ENCODE data around the gene EIF4G3. TPM values are rescaled to one million over a fixed set of nuclear protein-coding genes. Genes with fewer than 3 reads are reported as not detected.
"Not testable (repeated sequence)": the region's sequence is repeated elsewhere in the genome, so short reads cannot be mapped to it uniquely, and the experiment has no call there.

The EIF4G3 gene
- 25.1 and 25.7 TPM in 2 replicates for total RNA-seq (2014; rRNA removed; shearing (Covaris generic))
- polyA plus RNA-seq (2015; cell fraction: cytosol; rRNA removed) = 23.2 and 33.6 TPM in 2 replicates
- 38.0 and 57.1 TPM in 2 replicates for polyA plus RNA-seq (2015; cell fraction: nucleus; rRNA removed)

DNA sequence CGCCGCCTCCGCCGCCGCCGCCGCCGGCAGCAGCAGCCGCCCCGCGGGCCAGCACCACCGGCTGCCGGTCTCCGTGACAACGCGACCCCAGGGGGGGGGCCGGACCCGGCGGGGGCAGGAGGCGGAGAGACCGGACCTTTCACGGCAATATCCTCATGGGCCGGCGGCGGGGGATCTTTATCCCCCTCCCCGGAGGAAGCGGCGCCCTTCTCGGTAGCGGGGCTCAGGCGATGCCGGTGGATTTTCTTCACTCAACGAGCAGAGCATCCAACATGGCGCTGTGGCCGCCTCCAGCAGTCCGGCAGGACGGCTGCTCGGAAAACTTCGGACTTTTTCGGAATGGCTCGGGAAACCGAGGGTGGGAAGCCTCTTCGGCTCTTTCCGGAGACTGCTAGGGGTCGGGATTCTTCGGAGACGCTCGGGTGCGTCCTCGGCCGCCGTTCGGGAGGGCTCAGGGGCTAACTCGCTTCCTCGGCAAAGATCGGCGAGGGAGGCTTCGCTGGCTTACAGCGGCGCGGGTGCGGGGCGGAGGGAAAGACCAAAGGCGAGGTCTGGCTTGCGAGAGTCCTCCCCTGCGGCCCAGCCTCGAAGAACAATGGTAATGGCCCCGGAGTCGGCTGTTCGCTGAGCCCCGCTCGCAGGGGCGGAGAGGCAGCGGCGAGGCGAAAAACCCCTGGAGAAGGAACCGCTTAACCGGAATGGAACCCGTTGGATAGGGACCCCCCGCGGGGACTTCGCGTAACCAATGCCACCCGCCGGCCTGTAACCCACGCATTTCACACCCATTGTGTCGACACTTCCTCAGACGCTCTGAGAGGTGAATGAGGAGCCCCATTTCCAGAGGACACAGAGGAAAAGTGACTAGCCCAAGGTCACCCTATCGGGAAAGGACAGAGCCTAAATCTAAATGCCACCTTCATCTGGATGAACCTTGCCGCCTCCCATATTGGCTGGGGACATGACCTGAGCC is at the start of gene EIF4G3:
EIF4G3 (minus strand) TSS at position 312 of the 970 bp plus-strand sequence. CDS start 174,155 bp downstream, outside the sequence.
- peak; percentile 97 for DNase-seq (ENCODE audit: low read depth, low spot score)
- in situ Hi-C loops (cut with HindIII; ENCODE audit: low pct_unique_long_range_greater_than_20kb, low sequenced_read_pairs) = no loop called here

DNA sequence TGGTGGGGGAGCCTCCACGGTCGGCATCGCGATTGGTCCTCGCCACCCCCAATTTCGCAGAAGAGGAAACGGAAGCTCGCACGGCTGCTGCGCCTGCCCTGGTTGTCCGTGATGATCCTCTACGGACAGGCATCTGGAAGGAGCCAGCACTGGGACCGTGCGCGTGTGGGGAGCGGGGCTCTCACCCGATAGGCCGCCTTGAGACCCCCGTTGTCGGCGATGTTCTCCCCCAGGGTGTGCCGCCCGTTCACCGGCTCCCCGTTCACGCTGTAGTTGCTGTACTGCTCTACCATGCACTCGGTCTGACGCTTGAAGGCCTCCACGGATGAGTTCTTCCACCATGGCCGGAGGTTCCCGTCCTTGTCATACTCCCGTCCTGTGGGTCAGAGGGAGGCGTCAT is 48.4 kb upstream of the EIF4G3 start:
- in situ Hi-C loops (cut with HindIII; ENCODE audit: low pct_unique_long_range_greater_than_20kb, low sequenced_read_pairs) = no loop called here
- DNase-seq (ENCODE audit: low read depth, low spot score) = no peak

- in situ Hi-C loops (cut with HindIII; ENCODE audit: low pct_unique_long_range_greater_than_20kb, low sequenced_read_pairs) = no loop called here
- DNase-seq (ENCODE audit: low read depth, low spot score) = no peak
Observed at GRCh38 chr1:21220815-21221214, 44.1 kb upstream of the EIF4G3 start.

DNA sequence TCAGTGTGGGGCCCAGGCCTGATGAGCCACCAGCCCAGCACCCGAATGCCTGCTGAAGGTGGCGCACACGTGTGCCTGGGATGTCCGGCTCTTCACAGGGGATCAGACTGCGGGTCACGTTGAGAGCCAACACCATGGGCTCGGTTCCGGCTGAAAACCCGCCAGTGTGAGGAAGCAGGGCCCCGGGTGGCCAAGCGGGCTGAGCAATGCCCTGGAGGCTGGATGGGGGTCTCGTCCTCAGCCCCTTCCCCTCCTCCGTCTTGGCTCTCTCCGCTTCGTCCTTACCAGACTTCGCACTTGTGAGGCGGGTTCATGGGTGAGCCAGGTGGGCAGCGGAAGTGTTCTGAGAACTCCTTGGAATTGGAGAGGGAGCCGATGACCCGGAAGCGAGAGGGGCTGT is 43.0 kb upstream of the EIF4G3 start:
- no peak for DNase-seq (ENCODE audit: low read depth, low spot score)
- in situ Hi-C loops (cut with HindIII; ENCODE audit: low pct_unique_long_range_greater_than_20kb, low sequenced_read_pairs) = no loop called here

DNA sequence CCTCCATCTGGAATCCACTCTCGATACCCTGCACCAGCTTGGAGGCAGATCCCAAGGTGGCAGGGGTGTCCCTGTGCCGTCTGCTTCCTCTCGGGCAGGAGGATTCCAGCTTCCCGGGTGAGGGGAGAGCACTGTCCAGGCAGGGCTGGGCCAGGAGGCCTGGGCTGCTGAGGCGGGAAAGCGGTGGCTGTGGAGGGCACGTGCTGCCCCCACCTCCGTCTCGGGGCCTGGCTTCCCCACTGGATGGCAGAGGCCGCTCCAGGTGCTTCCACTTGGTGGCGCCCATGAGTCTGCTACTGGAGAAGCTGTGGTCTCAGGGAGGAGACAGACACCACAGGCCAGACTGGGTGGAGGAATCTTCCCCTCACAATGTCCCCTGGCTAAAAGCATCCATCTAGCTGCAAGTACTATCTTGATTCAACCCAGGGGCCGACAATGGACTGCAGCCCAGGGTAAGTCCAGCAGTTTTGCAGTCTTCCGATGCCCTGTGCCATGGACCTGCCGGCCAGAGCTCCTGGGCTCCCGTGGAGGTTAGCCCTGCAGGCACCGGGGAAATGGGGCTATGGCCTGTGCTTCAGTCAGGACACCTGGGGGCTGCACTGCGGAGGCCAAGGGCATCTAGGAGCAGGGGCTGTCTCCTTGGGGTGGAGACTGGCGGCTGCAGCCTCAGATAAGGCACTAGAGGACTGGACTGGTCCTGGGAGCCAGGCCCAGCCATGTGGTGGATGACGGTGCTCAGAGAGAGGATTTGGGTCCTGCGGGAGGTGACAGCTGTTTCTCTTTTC is 41.3 kb upstream of the EIF4G3 start:
- peak; percentile 64 for DNase-seq (ENCODE audit: low read depth, low spot score)
- in situ Hi-C loops (cut with HindIII; ENCODE audit: low pct_unique_long_range_greater_than_20kb, low sequenced_read_pairs) = no loop called here

DNA sequence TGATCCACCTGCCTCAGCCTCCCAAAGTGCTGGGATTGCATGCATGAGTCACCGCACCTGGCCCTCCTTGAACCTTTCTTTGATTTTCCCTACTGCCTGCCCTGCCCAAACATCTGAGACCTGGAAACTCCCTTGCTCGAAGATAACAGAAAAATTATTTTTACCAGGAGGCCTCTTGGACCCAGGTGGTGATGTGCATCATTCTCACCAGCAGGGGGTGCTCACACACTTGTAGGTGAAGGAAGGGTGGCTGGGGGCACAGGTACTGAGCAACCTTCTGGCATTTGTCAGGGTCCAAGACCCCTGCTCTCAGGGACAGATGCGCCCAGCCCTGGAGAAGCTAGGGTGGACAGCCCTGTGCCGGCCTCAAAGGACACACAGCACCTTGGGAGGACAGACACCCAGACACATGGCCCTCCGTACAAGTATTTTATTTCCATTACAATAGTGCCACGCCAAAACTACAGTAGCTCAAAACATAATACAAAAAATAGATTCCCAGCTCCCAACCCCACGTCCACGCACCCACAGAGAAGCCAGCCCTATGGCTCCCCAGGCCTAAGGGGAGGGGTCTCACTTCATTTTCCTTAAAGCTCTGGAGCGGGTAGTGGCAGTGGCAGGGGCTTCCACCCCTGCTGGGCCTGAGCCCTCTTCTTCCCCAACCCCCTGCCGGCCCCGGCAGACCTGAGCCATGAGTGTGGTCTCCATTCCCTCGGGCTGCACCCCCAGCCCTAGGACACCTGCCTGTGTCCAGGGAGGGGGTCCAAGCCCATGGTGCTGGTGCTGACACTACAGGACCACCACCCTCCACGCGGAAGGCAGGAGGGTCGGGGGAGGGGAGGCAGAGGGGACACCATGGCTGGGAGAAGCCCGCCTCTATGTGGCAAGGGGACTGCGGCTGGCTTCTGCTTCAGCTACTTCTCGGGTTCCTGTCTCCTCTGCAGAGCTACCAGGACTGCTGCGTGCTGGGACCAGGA is 40.4 kb upstream of the EIF4G3 start:
- in situ Hi-C loops (cut with HindIII; ENCODE audit: low pct_unique_long_range_greater_than_20kb, low sequenced_read_pairs) = no loop called here
- DNase-seq (ENCODE audit: low read depth, low spot score) = peak; percentile 59

- in situ Hi-C loops (cut with HindIII; ENCODE audit: low pct_unique_long_range_greater_than_20kb, low sequenced_read_pairs) = no loop called here
- no peak for DNase-seq (ENCODE audit: low read depth, low spot score)
Observed at GRCh38 chr1:21212126-21212525, 35.4 kb upstream of the EIF4G3 start.

GRCh38 chr1:21208137-21208700 is 31.5 kb upstream of the EIF4G3 start:
- in situ Hi-C loops (cut with HindIII; ENCODE audit: low pct_unique_long_range_greater_than_20kb, low sequenced_read_pairs); DNase-seq (ENCODE audit: low read depth, low spot score): not testable (repeated sequence)

DNA sequence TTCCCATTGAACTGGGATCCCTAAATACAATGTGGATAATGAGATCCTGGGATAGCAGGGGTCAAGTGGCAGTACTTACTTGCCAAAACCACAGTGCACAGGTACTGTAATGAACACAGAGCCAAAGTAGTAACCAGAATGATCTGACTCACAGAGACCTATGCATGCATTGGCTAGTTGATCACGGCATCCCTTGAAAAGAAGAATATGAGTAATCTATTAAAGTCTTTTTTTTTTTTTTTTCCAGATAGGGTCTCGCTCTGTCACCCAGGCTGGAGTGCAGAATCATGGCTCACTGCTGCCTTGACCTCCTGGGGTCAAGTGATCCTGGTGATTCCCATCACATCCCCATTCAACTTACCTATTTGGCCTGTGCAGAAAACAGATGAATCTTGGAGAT is 29.4 kb upstream of the EIF4G3 start:
- DNase-seq (ENCODE audit: low read depth, low spot score) = no peak
- in situ Hi-C loops (cut with HindIII; ENCODE audit: low pct_unique_long_range_greater_than_20kb, low sequenced_read_pairs) = no loop called here

DNA sequence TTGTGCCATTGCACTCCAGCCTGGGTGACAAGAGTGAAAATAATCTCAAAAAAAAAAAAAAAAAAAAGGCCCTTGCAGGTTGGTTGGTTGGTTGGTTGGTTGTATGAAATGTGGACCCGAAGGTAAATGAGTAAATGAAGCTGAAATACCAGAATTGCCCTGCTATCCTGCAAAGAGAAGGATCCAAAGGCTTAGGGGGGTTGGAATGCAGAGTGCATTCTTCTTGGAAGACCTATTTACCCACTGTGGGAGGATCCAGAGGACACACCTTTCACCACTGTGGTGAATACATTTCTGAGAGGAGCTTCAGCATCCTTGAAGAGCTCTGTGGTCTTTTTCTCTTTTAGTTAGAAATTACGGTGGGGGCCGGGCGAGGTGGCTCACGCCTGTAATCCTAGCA is 28.7 kb upstream of the EIF4G3 start:
- DNase-seq (ENCODE audit: low read depth, low spot score) = no peak
- in situ Hi-C loops (cut with HindIII; ENCODE audit: low pct_unique_long_range_greater_than_20kb, low sequenced_read_pairs) = no loop called here

- in situ Hi-C loops (cut with HindIII; ENCODE audit: low pct_unique_long_range_greater_than_20kb, low sequenced_read_pairs) = no loop called here
- no peak for DNase-seq (ENCODE audit: low read depth, low spot score)
Observed at GRCh38 chr1:21201650-21202049, 25.0 kb upstream of the EIF4G3 start.

- in situ Hi-C loops (cut with HindIII; ENCODE audit: low pct_unique_long_range_greater_than_20kb, low sequenced_read_pairs); DNase-seq (ENCODE audit: low read depth, low spot score): not testable (repeated sequence)
Observed at GRCh38 chr1:21201238-21201637, 24.5 kb upstream of the EIF4G3 start.

GRCh38 chr1:21200767-21201166 is 24.1 kb upstream of the EIF4G3 start:
- peak; percentile 24 for DNase-seq (ENCODE audit: low read depth, low spot score)
- in situ Hi-C loops (cut with HindIII; ENCODE audit: low pct_unique_long_range_greater_than_20kb, low sequenced_read_pairs) = no loop called here

DNA sequence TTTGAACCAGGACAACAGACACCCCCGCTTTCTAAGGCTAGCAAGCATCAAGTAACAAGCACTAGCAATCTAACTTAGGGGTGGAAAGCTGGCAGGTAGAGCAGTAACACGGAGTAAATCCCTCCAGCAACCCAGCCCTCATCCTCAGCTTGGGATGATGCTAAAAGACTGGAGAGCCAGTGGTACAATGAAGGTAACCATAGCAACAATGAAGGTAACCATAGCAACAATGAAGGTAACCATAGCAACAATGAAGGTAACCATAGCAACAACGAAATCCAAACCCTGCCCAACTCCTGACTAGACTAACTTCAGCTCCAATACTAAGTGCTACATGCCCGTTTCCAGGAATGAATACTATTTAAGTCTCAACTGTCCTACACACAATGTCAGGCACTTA is 22.2 kb upstream of the EIF4G3 start:
- in situ Hi-C loops (cut with HindIII; ENCODE audit: low pct_unique_long_range_greater_than_20kb, low sequenced_read_pairs) = no loop called here
- no peak for DNase-seq (ENCODE audit: low read depth, low spot score)

DNA sequence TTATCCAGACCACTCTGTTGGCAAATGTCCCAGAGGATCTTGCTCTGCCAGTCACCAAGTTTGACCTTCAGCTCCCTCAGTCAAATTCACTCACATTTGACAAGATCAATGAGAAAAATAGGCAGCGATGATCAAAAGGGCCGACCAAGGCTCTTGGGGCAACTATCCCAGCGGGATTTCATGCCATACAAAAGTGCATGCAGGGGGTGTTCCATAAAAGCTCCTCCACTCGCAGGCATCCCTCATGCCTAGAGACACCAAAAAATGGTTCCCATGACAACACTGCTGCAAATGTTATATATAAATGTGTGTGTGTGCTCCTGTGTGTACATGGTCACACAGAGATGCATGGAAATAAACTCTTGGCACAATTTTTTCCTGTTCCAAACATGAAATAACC is 16.2 kb upstream of the EIF4G3 start:
- DNase-seq (ENCODE audit: low read depth, low spot score) = no peak
- in situ Hi-C loops (cut with HindIII; ENCODE audit: low pct_unique_long_range_greater_than_20kb, low sequenced_read_pairs) = no loop called here

DNA sequence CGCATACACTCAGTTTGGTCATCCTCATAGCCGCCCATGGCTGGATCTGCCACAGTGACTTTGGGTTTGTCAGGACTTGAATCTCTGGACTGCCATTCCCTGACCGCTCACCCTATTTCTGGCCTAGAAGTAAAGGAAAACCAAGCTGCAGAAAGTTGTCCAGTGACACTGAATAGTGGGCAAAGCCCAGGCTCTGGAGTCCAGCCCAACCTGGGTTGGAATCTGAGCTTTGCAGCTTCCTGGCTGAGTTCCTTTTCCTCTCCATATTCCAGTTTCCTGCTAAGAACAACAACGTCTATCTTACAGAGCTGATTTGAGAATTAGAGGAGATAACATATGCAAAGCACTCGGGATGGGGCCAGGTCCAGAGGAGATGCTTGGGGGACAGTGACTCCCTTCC is 15.6 kb upstream of the EIF4G3 start:
- no peak for DNase-seq (ENCODE audit: low read depth, low spot score)
- in situ Hi-C loops (cut with HindIII; ENCODE audit: low pct_unique_long_range_greater_than_20kb, low sequenced_read_pairs) = no loop called here

DNA sequence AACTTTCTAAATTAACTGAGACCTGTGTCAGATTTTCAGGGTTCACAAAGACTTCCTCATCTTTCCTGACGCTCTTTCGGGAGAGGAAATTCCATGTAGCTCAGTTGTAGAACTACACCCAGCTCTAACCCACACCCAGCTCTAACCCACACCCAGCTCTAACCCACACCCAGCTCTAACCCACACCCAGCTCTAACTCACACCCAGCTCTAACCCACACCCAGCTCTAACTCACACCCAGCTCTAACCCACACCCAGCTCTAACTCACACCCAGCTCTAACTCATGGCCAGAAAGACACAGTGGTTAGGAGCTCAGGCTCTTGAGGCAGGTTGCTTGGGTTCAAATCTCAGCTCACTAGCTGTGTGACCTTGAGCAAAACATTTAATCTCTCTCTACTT is 14.1 kb upstream of the EIF4G3 start:
- in situ Hi-C loops (cut with HindIII; ENCODE audit: low pct_unique_long_range_greater_than_20kb, low sequenced_read_pairs); DNase-seq (ENCODE audit: low read depth, low spot score): not testable (repeated sequence)
